Mesendoderm (in vitro differentiated cells): Measurements from ENCODE around the gene CHRNA4.
"Not testable (repeated sequence)": the region's sequence is repeated elsewhere in the genome, so short reads cannot be mapped to it uniquely, and the experiment has no call there.

Experiments used
- DNase-seq: peaks from one replicate; pipeline ENCODE4 v3.0.0; 2013
- H2AK5ac ChIP-seq: 2 replicates; pipeline ENCODE4 v1.6.1; 2013; ENCODE audit warnings: low read length, inconsistent platforms
- H2BK120ac ChIP-seq: 2 replicates; pipeline ENCODE4 v1.6.1; 2013; ENCODE audit warnings: low read depth, mild to moderate bottlenecking, low read length, moderate library complexity, mixed read lengths
- H2BK15ac ChIP-seq: replicated peaks from 2 replicates; pipeline ENCODE4 v1.6.1; 2013; ENCODE audit warnings: low read depth, mild to moderate bottlenecking, moderate library complexity
- H2BK5ac ChIP-seq: 2 replicates; pipeline ENCODE4 v1.6.1; 2013; ENCODE audit warnings: low read length, inconsistent platforms
- H3K18ac ChIP-seq: 2 replicates; pipeline ENCODE4 v1.6.1; 2013; ENCODE audit warnings: mild to moderate bottlenecking, low read length, mixed read lengths
- H3K23ac ChIP-seq: one replicate; pipeline ENCODE4 v1.6.1; 2013; ENCODE audit warnings: low read length
- H3K27ac ChIP-seq: 2 replicates; pipeline ENCODE4 v1.5.1; 2013; ENCODE audit warnings: low read depth, mild to moderate bottlenecking, inconsistent platforms, low read length, moderate library complexity
- H3K27me3 ChIP-seq: 2 replicates; pipeline ENCODE4 v1.6.1; 2013; ENCODE audit warnings: low read length, control low read depth, mild to moderate bottlenecking, inconsistent platforms; ENCODE audit not compliant: insufficient read depth, poor library complexity
- H3K36me3 ChIP-seq: 2 replicates; pipeline ENCODE4 v1.6.1; 2013; ENCODE audit warnings: low read length, inconsistent platforms; ENCODE audit not compliant: control insufficient read depth, insufficient read depth
- H3K4ac ChIP-seq: one replicate; pipeline ENCODE4 v1.6.1; 2013; ENCODE audit warnings: low read depth, mild to moderate bottlenecking, low read length, moderate library complexity
- H3K4me1 ChIP-seq: 2 replicates; pipeline ENCODE4 v1.6.1; 2013; ENCODE audit warnings: low read depth, low read length, inconsistent platforms; ENCODE audit not compliant: control insufficient read depth
- H3K4me2 ChIP-seq: 2 replicates; pipeline ENCODE4 v1.6.1; 2013; ENCODE audit warnings: low read length
- H3K4me3 ChIP-seq: 2 replicates; pipeline ENCODE4 v1.5.1; 2013; ENCODE audit warnings: mild to moderate bottlenecking, low read length
- H3K56ac ChIP-seq: one replicate; pipeline ENCODE4 v1.6.1; 2013; ENCODE audit warnings: low read length
- H3K79me1 ChIP-seq: 2 replicates; pipeline ENCODE4 v1.6.1; 2013; ENCODE audit warnings: low read length, inconsistent platforms
- H3K79me2 ChIP-seq: 2 replicates; pipeline ENCODE4 v1.6.1; 2013; ENCODE audit warnings: mild to moderate bottlenecking, low read length; ENCODE audit not compliant: control insufficient read depth, insufficient read depth
- H3K9ac ChIP-seq: 2 replicates; pipeline ENCODE4 v1.6.1; 2013; ENCODE audit warnings: low read length, inconsistent platforms
- H4K5ac ChIP-seq: one replicate; pipeline ENCODE4 v1.6.1; 2013; ENCODE audit warnings: low read length
- H4K8ac ChIP-seq: one replicate; pipeline ENCODE4 v1.6.1; 2013; ENCODE audit warnings: low read depth, mild to moderate bottlenecking, control low read depth, low read length, moderate library complexity
- WGBS: extraction: QIAGEN DNeasy Blood & Tissue Kit; methylation state at CpG from one replicate; pipeline ENCODE4 v1.1.7; 2013; ENCODE audit warnings: low lambda C conversion rate, missing lambda C conversion rate; ENCODE audit not compliant: insufficient coverage; ENCODE audit errors: extremely low coverage; 5-methylcytosine and 5-hydroxymethylcytosine counted together

CHRNA4 gene

DNA sequence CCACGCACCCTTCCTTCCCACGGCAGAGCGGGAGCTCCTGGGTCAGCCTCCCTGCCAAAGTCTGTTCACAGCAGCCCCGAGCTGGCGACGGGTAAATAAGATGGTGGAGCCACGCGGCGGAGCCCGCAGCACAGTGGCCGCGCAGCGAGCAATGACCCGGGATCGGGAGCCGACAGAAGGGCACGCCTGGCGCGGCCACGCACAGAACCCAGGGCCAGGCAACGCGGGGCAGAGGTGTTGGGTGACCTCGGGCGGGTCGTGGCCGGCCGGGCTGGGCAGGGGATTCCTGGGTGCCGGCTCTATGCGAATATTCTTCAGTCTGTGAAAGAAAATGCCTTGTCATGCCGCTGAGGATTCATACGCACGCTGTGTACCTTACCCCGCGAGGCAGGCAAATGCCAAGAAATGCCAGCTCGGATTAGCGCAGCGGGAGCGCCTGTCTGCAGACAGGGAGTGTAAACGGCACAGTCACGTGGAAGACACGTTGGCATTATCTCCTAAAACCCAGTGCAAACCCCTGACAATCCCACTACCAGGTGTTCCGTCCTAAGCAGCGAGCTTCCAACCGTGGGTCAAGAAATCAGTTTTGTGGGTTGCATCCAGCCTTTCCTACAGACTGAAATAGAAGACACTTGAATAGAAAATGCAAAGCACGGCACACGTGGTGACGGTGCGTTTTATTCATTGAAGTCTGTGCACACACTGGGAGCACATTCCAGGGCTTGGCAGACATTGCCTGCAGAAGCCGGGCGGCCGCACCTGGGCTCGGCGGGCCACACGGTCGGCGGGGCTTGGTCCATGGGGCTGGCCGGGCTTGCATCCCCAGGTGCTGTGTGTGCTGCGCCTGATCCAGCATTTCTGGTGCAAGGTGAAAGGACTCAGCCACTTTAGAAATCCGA, 18.3 kb downstream of the CHRNA4 start:
- no peak overlapping the region for H3K4me2 ChIP-seq
- DNase-seq: no peak
- H3K4ac ChIP-seq: no peak overlapping the region
- no peaks in the 10 kb centered on the region for H3K36me3 ChIP-seq
- H3K27ac ChIP-seq: no peak overlapping the region
- H3K4me1 ChIP-seq: no peaks in the 10 kb centered on the region
- no peaks in the 10 kb centered on the region for H3K79me2 ChIP-seq
- no peak overlapping the region for H3K9ac ChIP-seq
- H2BK120ac ChIP-seq: no peak overlapping the region
- no peak overlapping the region for H3K56ac ChIP-seq
- H3K27me3 ChIP-seq: no peaks in the 10 kb centered on the region
- H4K8ac ChIP-seq: no peak overlapping the region
- no peak overlapping the region for H3K4me3 ChIP-seq
- H3K23ac ChIP-seq: no peak overlapping the region
- WGBS: no CpG with 5 or more reads among the region's 59 CpGs
- no peak overlapping the region for H2AK5ac ChIP-seq
- H3K79me1 ChIP-seq: no peaks in the 10 kb centered on the region
- H3K18ac ChIP-seq: no peak overlapping the region
- H2BK15ac ChIP-seq: no peak overlapping the region
- H4K5ac ChIP-seq: no peak overlapping the region
- no peak overlapping the region for H2BK5ac ChIP-seq

DNA sequence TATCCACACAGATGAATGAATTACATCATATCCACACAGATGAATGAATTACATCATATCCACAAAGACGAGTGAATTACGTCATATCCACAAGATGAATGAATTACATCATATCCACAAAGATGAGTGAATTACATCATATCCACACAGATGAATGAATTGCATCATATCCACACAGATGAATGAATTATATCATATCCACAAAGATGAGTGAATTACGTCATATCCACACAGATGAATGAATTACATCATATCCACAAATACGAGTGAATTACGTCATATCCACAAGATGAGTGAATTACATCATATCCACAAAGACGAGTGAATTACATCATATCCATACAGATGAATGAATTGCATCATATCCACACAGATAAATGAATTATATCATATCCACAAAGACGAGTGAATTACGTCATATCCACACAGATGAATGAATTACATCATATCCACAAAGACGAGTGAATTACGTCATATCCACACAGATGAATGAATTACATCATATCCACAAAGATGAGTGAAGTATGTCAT, 20.9 kb downstream of the CHRNA4 start:
- H2BK5ac ChIP-seq, H3K18ac ChIP-seq, H4K8ac ChIP-seq, DNase-seq, H3K23ac ChIP-seq, H4K5ac ChIP-seq, H3K4me2 ChIP-seq, H3K56ac ChIP-seq, H3K4me3 ChIP-seq, H3K4me1 ChIP-seq, H3K79me1 ChIP-seq, H3K79me2 ChIP-seq, H3K36me3 ChIP-seq, H3K27me3 ChIP-seq, H2BK120ac ChIP-seq, H3K4ac ChIP-seq, H3K27ac ChIP-seq, H2AK5ac ChIP-seq, H2BK15ac ChIP-seq, H3K9ac ChIP-seq: not testable (repeated sequence)
- no CpG with 5 or more reads among the region's 10 CpGs for WGBS

DNA sequence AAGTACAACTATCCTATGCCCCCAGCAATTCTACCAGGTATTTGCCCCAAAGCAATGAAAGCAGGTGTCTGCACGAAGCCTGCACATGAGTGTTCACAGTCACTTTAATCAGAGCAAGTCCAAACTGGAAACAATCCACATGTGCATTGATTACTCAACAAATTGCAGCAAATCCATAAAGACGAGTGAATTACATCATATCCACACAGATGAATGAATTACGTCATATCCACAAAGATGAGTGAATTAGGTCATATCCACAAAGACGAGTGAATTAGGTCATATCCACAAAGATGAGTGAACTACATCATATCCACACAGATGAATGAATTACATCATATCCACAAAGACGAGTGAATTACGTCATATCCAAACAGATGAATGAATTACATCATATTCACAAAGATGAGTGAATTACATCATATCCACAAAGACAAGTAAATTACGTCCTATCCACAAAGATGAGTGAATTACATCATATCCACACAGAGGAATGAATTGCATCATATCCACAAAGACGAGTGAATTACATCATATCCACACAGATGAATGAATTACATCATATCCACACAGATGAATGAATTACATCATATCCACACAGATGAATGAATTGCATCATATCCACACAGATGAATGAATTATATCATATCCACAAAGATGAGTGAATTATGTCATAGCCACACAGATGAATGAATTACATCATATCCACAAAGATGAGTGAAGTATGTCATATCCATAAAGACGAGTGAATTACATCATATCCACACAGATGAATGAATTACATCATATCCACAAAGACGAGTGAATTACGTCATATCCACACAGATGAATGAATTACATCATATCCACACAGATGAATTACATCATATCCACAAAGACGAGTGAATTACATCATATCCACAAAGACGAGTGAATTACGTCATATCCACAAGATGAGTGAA, 21.7 kb downstream of the CHRNA4 start:
- no CpG with 5 or more reads among the region's 14 CpGs for WGBS
- DNase-seq, H3K27me3 ChIP-seq, H2AK5ac ChIP-seq, H3K56ac ChIP-seq, H3K27ac ChIP-seq, H3K9ac ChIP-seq, H3K79me2 ChIP-seq, H3K79me1 ChIP-seq, H3K4me2 ChIP-seq, H3K4me1 ChIP-seq, H3K4me3 ChIP-seq, H3K4ac ChIP-seq, H4K8ac ChIP-seq, H4K5ac ChIP-seq, H3K23ac ChIP-seq, H3K18ac ChIP-seq, H2BK120ac ChIP-seq, H3K36me3 ChIP-seq, H2BK5ac ChIP-seq, H2BK15ac ChIP-seq: not testable (repeated sequence)

DNA sequence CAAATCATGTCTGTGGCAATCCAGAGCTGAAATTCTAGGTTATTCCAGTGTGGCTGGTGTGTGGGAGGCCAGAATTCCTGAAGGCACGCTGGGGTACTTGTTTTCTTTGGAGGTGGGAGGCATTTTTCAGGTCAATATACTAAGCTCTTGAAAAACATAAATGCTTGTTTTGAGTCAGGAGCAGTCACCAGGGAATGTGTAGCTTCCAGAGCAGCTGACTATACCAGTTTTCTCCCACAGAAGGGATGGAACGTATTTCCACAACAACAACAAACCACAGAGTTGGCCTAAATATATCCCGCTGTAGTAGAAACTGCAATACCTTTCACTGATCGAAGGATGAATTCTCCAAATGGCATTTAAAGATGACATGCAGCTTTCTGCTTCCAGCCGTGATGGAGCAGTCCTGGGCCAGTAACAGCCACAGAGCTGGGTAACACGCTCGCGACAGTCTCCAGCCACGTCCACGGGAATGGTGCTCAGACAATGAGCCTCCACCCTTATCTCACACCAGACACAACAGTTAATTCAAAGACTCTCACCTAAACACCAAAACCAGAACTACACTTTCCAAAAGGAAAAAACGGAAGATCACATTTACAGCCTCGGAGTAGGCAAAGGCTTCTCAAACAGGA, 23.2 kb downstream of the CHRNA4 start:
- Histone ChIP-seq H3K9ac (no peak overlapping the region), H2AK5ac (no peak overlapping the region), H3K79me1 (no peaks in the 10 kb centered on the region), H3K18ac (no peak overlapping the region), H3K27me3 (no peaks in the 10 kb centered on the region), H4K8ac (no peak overlapping the region), H3K79me2 (no peaks in the 10 kb centered on the region), H2BK5ac (no peak overlapping the region), H3K4me1 (no peaks in the 10 kb centered on the region), H2BK15ac (no peak overlapping the region), H3K56ac (no peak overlapping the region), H3K4me2 (no peak overlapping the region), H3K23ac (no peak overlapping the region), H3K4me3 (no peak overlapping the region), H3K4ac (no peak overlapping the region), H3K27ac (no peak overlapping the region), H4K5ac (no peak overlapping the region), H3K36me3 (no peaks in the 10 kb centered on the region), H2BK120ac (no peak overlapping the region)
- no CpG with 5 or more reads among the region's 12 CpGs for WGBS
- no peak for DNase-seq

DNA sequence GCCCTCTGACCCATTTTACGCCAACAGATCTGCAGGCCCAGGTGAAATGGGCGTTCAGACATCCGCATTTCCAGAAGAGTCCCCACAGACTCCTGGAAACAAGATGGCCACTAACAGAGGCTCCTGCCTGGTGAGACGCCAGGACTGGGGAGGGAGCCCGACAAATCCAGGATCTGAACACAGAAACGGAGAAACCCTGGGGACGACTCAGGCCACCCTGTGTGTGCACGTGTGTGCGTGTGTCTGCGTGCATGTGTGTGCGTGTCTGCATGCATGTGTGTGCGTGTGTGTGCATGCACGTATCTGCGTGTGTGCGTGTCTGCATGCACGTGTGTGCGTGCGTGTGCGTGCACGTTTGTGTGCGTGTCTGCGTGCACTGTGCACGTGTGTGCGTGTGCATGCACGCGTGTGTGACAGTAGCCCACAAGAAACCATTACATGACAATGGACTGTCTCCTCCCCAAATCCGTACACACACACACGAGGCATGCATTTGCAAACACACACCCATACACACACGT, 24.9 kb downstream of the CHRNA4 start:
- Histone ChIP-seq H3K4me1 (no peaks in the 10 kb centered on the region), H3K56ac (no peak overlapping the region), H4K5ac (no peak overlapping the region), H2AK5ac (no peak overlapping the region), H3K23ac (no peak overlapping the region), H2BK5ac (no peak overlapping the region), H3K18ac (no peak overlapping the region), H3K79me1 (no peaks in the 10 kb centered on the region), H3K4ac (no peak overlapping the region), H3K27ac (no peak overlapping the region), H3K9ac (no peak overlapping the region), H3K4me3 (no peak overlapping the region), H4K8ac (no peak overlapping the region), H2BK120ac (no peak overlapping the region), H2BK15ac (no peak overlapping the region), H3K27me3 (no peaks in the 10 kb centered on the region), H3K36me3 (no peaks in the 10 kb centered on the region), H3K4me2 (no peak overlapping the region), H3K79me2 (no peaks in the 10 kb centered on the region)
- no peak for DNase-seq
- no CpG with 5 or more reads among the region's 29 CpGs for WGBS
